GM23338 (cell line): Measurements from ENCODE around the gene SLC9A3. TPM values are rescaled to one million over a fixed set of nuclear protein-coding genes. Genes with fewer than 3 reads are reported as not detected.

Source experiments
- ATAC-seq: fragments of 200-7000 bp; cut with Tn5 transposase; 3 replicates; pipeline ENCODE4 v1.9.1; 2020
- DNase-seq: peaks from one replicate; pipeline ENCODE4 v3.0.0-alpha.2; 2015; ENCODE audit warnings: low spot score
- H2AFZ ChIP-seq: fragments of 200-600 bp; sonication (generic); 2 replicates; pipeline ENCODE4 v1.8.0; 2016; ENCODE audit warnings: antibody characterized with exemption, mild to moderate bottlenecking, moderate library complexity
- H3F3A ChIP-seq: fragments of 200-600 bp; sonication (generic); replicated peaks from 2 replicates; pipeline ENCODE4 v1.8.0; 2017; ENCODE audit warnings: antibody characterized with exemption, mixed run types, low read depth
- H3K27ac ChIP-seq: fragments of 200-600 bp; sonication (generic); 2 replicates; pipeline ENCODE4 v1.6.1; 2016; ENCODE audit warnings: low read depth
- H3K27me3 ChIP-seq: fragments of 200-600 bp; sonication (generic); 2 replicates; pipeline ENCODE4 v1.8.0; 2016; ENCODE audit warnings: mild to moderate bottlenecking, mixed run types, moderate library complexity; ENCODE audit not compliant: insufficient read depth
- H3K36me3 ChIP-seq: fragments of 200-600 bp; sonication (generic); 2 replicates; pipeline ENCODE4 v1.8.0; 2016; ENCODE audit warnings: mild to moderate bottlenecking; ENCODE audit not compliant: insufficient read depth
- H3K4me1 ChIP-seq: fragments of 200-600 bp; sonication (generic); 2 replicates; pipeline ENCODE4 v1.8.0; 2016; ENCODE audit warnings: mild to moderate bottlenecking, moderate library complexity; ENCODE audit not compliant: insufficient read depth
- H3K4me2 ChIP-seq: fragments of 200-600 bp; sonication (generic); 2 replicates; pipeline ENCODE4 v1.7.1; 2017; ENCODE audit warnings: mixed run types
- H3K4me3 ChIP-seq: fragments of 200-600 bp; sonication (generic); 2 replicates; pipeline ENCODE4 v1.6.1; 2016; ENCODE audit warnings: mixed run types
- H3K79me2 ChIP-seq: fragments of 200-600 bp; sonication (generic); replicated peaks from 2 replicates; pipeline ENCODE4 v1.8.0; 2017; ENCODE audit warnings: mild to moderate bottlenecking; ENCODE audit not compliant: insufficient read depth
- H3K9me2 ChIP-seq: fragments of 200-600 bp; sonication (generic); 2 replicates; pipeline ENCODE4 v1.8.0; 2017; ENCODE audit not compliant: insufficient read depth
- H4K20me1 ChIP-seq: fragments of 200-600 bp; sonication (generic); replicated peaks from 2 replicates; pipeline ENCODE4 v1.8.0; 2017; ENCODE audit warnings: mild to moderate bottlenecking; ENCODE audit not compliant: insufficient read depth
- H3K27ac Mint-ChIP-seq: 2 replicates; pipeline ENCODE4 v1.8.0; 2020; ENCODE audit warnings: inconsistent platforms, mild to moderate bottlenecking, moderate library complexity, mixed read lengths
- H3K27me3 Mint-ChIP-seq: 3 replicates; pipeline ENCODE4 v1.8.0; 2022; ENCODE audit warnings: low read depth, mild to moderate bottlenecking, moderate library complexity, mixed read lengths, inconsistent platforms; ENCODE audit not compliant: insufficient read depth, poor library complexity
- H3K36me3 Mint-ChIP-seq: 3 replicates; pipeline ENCODE4 v1.8.0; 2021; ENCODE audit warnings: low read depth, mild to moderate bottlenecking, inconsistent platforms, moderate library complexity, mixed read lengths
- H3K4me1 Mint-ChIP-seq: 3 replicates; pipeline ENCODE4 v1.8.0; 2020; ENCODE audit warnings: mild to moderate bottlenecking, inconsistent platforms, mixed read lengths
- H3K4me3 Mint-ChIP-seq: 3 replicates; pipeline ENCODE4 v1.8.0; 2021; ENCODE audit warnings: moderate library complexity, mild to moderate bottlenecking, inconsistent platforms, mixed read lengths
- H3K9me3 Mint-ChIP-seq: 3 replicates; pipeline ENCODE4 v1.8.0; 2020; ENCODE audit warnings: moderate library complexity, mild to moderate bottlenecking, inconsistent platforms, mixed read lengths
- CREB1 ChIP-seq: fragments of 250-450 bp; sonication (Bioruptor Pico); IDR thresholded peaks from 2 replicates; pipeline ENCODE4 v1.5.0; 2020; ENCODE audit warnings: low read depth, mild to moderate bottlenecking, moderate library complexity
- EZH2 ChIP-seq: fragments of 200-600 bp; sonication (generic); IDR thresholded peaks from one replicate; pipeline ENCODE4 v1.8.0; 2017; ENCODE audit warnings: antibody characterized with exemption, mild to moderate bottlenecking, low read depth; ENCODE audit not compliant: unreplicated experiment
- EZH2phosphoT487 ChIP-seq: fragments of 200-600 bp; sonication (generic); IDR thresholded peaks from one replicate; pipeline ENCODE4 v1.8.1; 2018; ENCODE audit warnings: antibody characterized with exemption; ENCODE audit not compliant: unreplicated experiment
- STAT1 ChIP-seq: IDR thresholded peaks from one replicate; pipeline ENCODE4 v1.6.1; 2016; ENCODE audit warnings: antibody characterized with exemption; ENCODE audit not compliant: unreplicated experiment
- ZNF114 ChIP-seq: fragments of 250-450 bp; sonication (Bioruptor Pico); IDR thresholded peaks from 2 replicates; pipeline ENCODE4 v1.5.0; 2020; ENCODE audit warnings: mild to moderate bottlenecking, moderate library complexity
- ZNF331 ChIP-seq: fragments of 250-450 bp; sonication (Bioruptor Pico); IDR thresholded peaks from 2 replicates; pipeline ENCODE4 v1.5.0; 2020; ENCODE audit warnings: low read depth, mild to moderate bottlenecking, moderate library complexity
- polyA plus RNA-seq: library from polyadenylated mRNA; unstranded; fragments of >200 nt; fragmentation: Nextera tagmentation; extraction: Ambion mirVana; gene quantifications from 2 replicates; pipeline ENCODE4 v1.2.1, GENCODE V29; 2016
- total RNA-seq: library from RNA; depleted of rRNA; stranded (reverse); fragments of >200 nt; shearing (Covaris generic); gene quantifications from 2 replicates; pipeline ENCODE4 v1.2.3, GENCODE V29; 2014
- TF ChIP-seq, protein P1 (sequence below): IDR thresholded peaks from one replicate; pipeline ENCODE4 v1.6.1; 2018; ENCODE audit warnings: antibody characterized with exemption; ENCODE audit not compliant: unreplicated experiment

The SLC9A3 gene
- total and polyA plus RNA-seq, 2 experiments from 2014 or later = 0.39 to 3.1 TPM

GRCh38 chr5:525916-526315, 1.7 kb upstream of the SLC9A3 start:
- TF ChIP-seq EZH2phosphoT487 (no peak), ZNF331 (CRISPR knock-in tag) (no peak), CREB1 (CRISPR knock-in tag) (no peak), ZNF114 (CRISPR knock-in tag) (no peak)
- H3K36me3 Mint-ChIP-seq = no peaks in the 10 kb centered on the region; the same call in 2 of the 3 replicates
- Histone ChIP-seq H3K9me2 (no peaks in the 10 kb centered on the region), H3K27ac (no peak overlapping the region), H3K79me2 (no peaks in the 10 kb centered on the region), H3K4me3 (no peak overlapping the region), H3K4me2 (no peak overlapping the region), H3K27me3 (peaks cover 85% of the 10 kb centered on the region), H4K20me1 (0 out of 2 replicates have a peak, but pooled peaks cover 3% of the 10 kb centered on the region), H3F3A (0 out of 2 replicates have a peak, but pooled peaks cover 6% of the 10 kb centered on the region), H2AFZ (no peak overlapping the region), H3K36me3 (no peaks in the 10 kb centered on the region), H3K4me1 (peaks cover 5% of the 10 kb centered on the region)
- H3K9me3 Mint-ChIP-seq = no peaks in the 10 kb centered on the region
- no peak overlapping the region for H3K4me3 Mint-ChIP-seq
- peak; percentile 1; the same call in 1 of the 3 replicates for ATAC-seq
- H3K27ac Mint-ChIP-seq = no peak overlapping the region
- DNase-seq = no peak
- peaks cover 35% of the 10 kb centered on the region for H3K4me1 Mint-ChIP-seq
- H3K27me3 Mint-ChIP-seq = peaks cover 82% of the 10 kb centered on the region

DNA sequence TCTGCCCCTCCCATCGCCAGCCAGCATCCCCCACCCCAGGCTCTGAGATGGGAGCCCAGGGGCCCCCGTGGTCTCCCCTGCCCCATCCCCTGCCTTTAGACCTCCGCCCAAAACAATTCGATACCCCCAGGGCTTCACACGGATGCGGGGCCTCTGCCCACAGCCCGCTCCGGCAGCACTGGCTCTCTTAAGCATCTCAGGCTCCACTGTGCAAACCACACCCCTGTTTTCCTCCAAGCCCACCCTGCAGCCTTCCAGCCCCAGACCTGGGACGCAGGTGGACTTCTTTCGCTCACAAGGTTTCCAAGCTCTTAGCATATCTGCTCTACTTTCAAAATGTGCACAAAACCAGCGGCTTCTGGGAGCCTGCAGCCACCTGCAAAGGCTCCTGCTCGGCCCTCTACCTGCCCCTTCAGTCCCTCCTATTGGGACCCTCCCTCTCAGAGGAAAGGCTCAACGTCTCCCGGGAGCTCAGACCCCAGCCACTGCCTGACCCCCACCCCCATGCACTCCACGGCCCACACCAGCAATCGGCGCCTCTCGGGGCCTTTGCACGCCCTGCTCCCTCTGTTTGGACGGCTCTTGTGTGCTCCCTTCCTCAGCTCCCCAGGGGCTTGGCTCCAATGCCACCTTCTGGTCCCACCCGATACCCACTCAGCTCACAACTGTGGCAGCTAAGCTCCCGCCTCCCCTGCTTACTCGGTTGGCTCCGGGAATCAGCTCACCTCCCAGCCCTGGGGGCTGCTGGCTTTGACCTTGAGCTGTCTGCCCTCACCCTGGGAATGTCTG, 918 bp upstream of the SLC9A3 start:
- Histone ChIP-seq H3K4me1 (peaks cover 5% of the 10 kb centered on the region), H2AFZ (no peak overlapping the region), H3K79me2 (no peaks in the 10 kb centered on the region), H3K9me2 (no peaks in the 10 kb centered on the region), H3F3A (0 out of 2 replicates have a peak, but pooled peaks cover 6% of the 10 kb centered on the region), H3K36me3 (no peaks in the 10 kb centered on the region), H4K20me1 (0 out of 2 replicates have a peak, but pooled peaks cover 3% of the 10 kb centered on the region), H3K4me3 (peak overlapping the region; percentile 44; the same call in 1 of the 2 replicates), H3K27me3 (peaks cover 83% of the 10 kb centered on the region), H3K4me2 (peak overlapping the region; percentile 64), H3K27ac (no peak overlapping the region)
- no peak overlapping the region for H3K27ac Mint-ChIP-seq
- ATAC-seq (no peak), DNase-seq (no peak)
- peak overlapping the region; percentile 65 for H3K4me3 Mint-ChIP-seq
- peaks cover 30% of the 10 kb centered on the region for H3K4me1 Mint-ChIP-seq
- H3K27me3 Mint-ChIP-seq = peaks cover 75% of the 10 kb centered on the region
- TF ChIP-seq ZNF331 (CRISPR knock-in tag) (no peak), EZH2 (peak; percentile 42)
- no peaks in the 10 kb centered on the region; the same call in 2 of the 3 replicates for H3K36me3 Mint-ChIP-seq
- no peaks in the 10 kb centered on the region for H3K9me3 Mint-ChIP-seq

DNA sequence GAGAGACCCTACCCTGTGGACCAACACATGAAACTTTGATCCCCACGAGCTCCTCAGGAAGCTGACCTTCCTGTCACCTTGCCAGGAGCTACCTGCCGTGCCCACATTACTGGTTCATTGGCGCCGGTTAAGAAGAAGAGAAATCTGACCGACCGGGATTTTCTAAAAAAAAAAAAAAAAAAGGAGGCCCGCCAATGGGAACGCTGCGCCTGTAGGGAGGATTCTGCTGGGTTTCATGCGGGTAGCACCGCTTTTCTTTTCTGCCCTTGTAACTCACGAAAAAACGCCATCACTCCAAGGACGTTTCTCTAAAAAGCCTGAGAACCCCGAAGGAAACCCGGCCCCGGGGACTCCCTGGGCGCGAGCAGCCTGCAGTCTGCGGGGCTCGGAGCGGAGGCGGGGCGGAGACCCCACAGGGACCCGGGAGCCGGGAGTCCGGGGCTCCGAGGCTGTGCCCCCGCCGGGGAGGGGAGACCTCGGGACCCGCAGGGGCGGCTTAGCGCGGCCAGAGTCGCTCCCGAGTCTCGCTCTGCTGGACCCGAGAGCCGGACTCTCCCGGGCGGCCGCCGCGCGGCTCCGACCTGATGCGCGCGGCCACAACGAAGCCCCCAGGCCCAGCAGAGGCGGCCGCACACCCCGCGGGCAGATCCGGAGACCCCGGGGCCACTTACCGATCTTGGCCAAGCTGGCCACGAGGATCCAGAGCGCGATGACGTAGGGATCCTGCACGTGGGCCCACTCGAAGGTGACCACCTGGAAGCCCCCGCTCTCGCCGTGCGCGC, 617 bp downstream of the SLC9A3 start:
- Histone ChIP-seq H3K27me3 (peaks cover 67% of the 10 kb centered on the region), H2AFZ (peak overlapping the region; percentile 81), H3K36me3 (no peaks in the 10 kb centered on the region), H3K4me3 (peak overlapping the region; percentile 60), H4K20me1 (0 out of 2 replicates have a peak, but pooled peaks cover 3% of the 10 kb centered on the region), H3K9me2 (no peaks in the 10 kb centered on the region), H3F3A (0 out of 2 replicates have a peak, but pooled peaks cover 3% of the 10 kb centered on the region), H3K79me2 (no peaks in the 10 kb centered on the region), H3K4me2 (peak overlapping the region; percentile 79), H3K4me1 (peaks cover 5% of the 10 kb centered on the region), H3K27ac (no peak overlapping the region)
- Mint-ChIP-seq H3K27me3 (peaks cover 63% of the 10 kb centered on the region), H3K36me3 (no peaks in the 10 kb centered on the region; the same call in 2 of the 3 replicates), H3K4me1 (peaks cover 27% of the 10 kb centered on the region), H3K4me3 (peak overlapping the region; percentile 63), H3K9me3 (no peaks in the 10 kb centered on the region), H3K27ac (no peak overlapping the region)
- ATAC-seq = peak; percentile 7
- DNase-seq = peak; percentile 58
- no peak for TF ChIP-seq STAT1
- TF ChIP-seq ZNF331 (CRISPR knock-in tag) = no peak
- TF ChIP-seq, protein P1, sequence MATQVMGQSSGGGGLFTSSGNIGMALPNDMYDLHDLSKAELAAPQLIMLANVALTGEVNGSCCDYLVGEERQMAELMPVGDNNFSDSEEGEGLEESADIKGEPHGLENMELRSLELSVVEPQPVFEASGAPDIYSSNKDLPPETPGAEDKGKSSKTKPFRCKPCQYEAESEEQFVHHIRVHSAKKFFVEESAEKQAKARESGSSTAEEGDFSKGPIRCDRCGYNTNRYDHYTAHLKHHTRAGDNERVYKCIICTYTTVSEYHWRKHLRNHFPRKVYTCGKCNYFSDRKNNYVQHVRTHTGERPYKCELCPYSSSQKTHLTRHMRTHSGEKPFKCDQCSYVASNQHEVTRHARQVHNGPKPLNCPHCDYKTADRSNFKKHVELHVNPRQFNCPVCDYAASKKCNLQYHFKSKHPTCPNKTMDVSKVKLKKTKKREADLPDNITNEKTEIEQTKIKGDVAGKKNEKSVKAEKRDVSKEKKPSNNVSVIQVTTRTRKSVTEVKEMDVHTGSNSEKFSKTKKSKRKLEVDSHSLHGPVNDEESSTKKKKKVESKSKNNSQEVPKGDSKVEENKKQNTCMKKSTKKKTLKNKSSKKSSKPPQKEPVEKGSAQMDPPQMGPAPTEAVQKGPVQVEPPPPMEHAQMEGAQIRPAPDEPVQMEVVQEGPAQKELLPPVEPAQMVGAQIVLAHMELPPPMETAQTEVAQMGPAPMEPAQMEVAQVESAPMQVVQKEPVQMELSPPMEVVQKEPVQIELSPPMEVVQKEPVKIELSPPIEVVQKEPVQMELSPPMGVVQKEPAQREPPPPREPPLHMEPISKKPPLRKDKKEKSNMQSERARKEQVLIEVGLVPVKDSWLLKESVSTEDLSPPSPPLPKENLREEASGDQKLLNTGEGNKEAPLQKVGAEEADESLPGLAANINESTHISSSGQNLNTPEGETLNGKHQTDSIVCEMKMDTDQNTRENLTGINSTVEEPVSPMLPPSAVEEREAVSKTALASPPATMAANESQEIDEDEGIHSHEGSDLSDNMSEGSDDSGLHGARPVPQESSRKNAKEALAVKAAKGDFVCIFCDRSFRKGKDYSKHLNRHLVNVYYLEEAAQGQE = no peak
- no peak for TF ChIP-seq ZNF114 (CRISPR knock-in tag)
